H1 (cell line): ENCODE measurements around the gene SPACA5. TPM values are rescaled to one million over a fixed set of nuclear protein-coding genes. Genes with fewer than 3 reads are reported as not detected.

Experiments
- polyA plus RNA-seq, 7 experiments: library from polyadenylated mRNA; depleted of rRNA in 3 of 7; stranded (reverse) in 5 of 7; unstranded in 2 of 7; fragments of >200 nt in 5 of 7; fragments of 200-250 nt in 2 of 7; gene quantifications; 1 replicate in 5 of 7; 2 replicates in 1 of 7; 4 replicates in 1 of 7; pipeline versions ENCODE4 v1.2.1 to v1.2.3, GENCODE V29; 2011 to 2013; ENCODE audit warnings: missing spikeins in 2 of 7, mixed read lengths in 2 of 7
- total RNA-seq: library from RNA; stranded (reverse); fragmentation: NEBNext Ultra II Directional; extraction: Animal tissue kit (Norgen Biotek cat#: 25700); gene quantifications from 2 replicates; pipeline ENCODE4 v1.2.1, GENCODE V29; 2021

Gene SPACA5
- total and polyA plus RNA-seq, 2 of the 8 experiments (the other 6 are each of a cell fraction or from before 2014, with no cell fraction given), result 0.26 TPM; not detected in 1

Other genes with a start within 250 kb of the SPACA5 start
- 10.0 and 12.8 TPM in 2 replicates for gene ZNF81, start 170.1 kb upstream of the SPACA5 start, total RNA-seq
- 3.4 and 4.6 TPM in 2 replicates for gene ZNF81, start 170.1 kb upstream of the SPACA5 start, polyA plus RNA-seq (2011; rRNA removed)
- 6.8 and 8.2 TPM in 2 replicates for gene ZNF182, start 3.0 kb upstream of the SPACA5 start, total RNA-seq
- 0.99 and 1.3 TPM in 2 replicates for gene ZNF182, start 3.0 kb upstream of the SPACA5 start, polyA plus RNA-seq (2011; rRNA removed)
- gene ZNF630, start 64.7 kb downstream of the SPACA5 start, total RNA-seq, result 2.2 and 2.9 TPM in 2 replicates
- 0.67 and 0.72 TPM in 2 replicates for gene ZNF630, start 64.7 kb downstream of the SPACA5 start, polyA plus RNA-seq (2011; rRNA removed)
- gene SPACA5B, start 123.6 kb downstream of the SPACA5 start, total RNA-seq, result not detected in 2 replicates
- gene SPACA5B, start 123.6 kb downstream of the SPACA5 start, polyA plus RNA-seq (2011; rRNA removed), result not detected in 2 replicates
- gene SSX5, start 189.8 kb downstream of the SPACA5 start, total RNA-seq, result not detected in 2 replicates
- not detected in 2 replicates for gene SSX5, start 189.8 kb downstream of the SPACA5 start, polyA plus RNA-seq (2011; rRNA removed)
- gene SSX1, start 248.4 kb downstream of the SPACA5 start, total RNA-seq, result not detected in 2 replicates
- 0.08 TPM in 1 of 2 replicates, not detected in the other for gene SSX1, start 248.4 kb downstream of the SPACA5 start, polyA plus RNA-seq (2011; rRNA removed)